ENCODE data around the gene APOL3.

APOL3 gene

DNA sequence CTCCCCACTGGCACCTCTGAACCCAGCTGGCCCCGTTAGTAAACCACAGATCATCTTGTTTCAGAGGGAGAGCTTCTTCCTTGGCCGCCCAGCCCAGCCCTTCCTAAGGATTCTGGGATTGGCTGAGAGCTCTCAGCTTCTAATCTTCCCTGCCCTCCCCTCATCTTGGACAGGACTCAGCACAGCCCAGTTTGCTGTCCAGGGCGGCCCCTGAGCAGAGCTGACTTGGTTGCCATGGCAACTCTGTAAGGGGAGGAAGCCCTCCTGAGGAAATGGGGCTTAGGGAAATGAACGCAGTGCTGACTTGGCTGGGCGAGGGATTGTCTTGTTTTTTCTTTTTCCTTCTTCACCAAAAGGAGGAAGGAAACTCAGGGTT is 36.5 kb upstream of the APOL3 start:
- no peak overlapping the region for H3K27ac ChIP-seq
- TF ChIP-seq, protein P1, sequence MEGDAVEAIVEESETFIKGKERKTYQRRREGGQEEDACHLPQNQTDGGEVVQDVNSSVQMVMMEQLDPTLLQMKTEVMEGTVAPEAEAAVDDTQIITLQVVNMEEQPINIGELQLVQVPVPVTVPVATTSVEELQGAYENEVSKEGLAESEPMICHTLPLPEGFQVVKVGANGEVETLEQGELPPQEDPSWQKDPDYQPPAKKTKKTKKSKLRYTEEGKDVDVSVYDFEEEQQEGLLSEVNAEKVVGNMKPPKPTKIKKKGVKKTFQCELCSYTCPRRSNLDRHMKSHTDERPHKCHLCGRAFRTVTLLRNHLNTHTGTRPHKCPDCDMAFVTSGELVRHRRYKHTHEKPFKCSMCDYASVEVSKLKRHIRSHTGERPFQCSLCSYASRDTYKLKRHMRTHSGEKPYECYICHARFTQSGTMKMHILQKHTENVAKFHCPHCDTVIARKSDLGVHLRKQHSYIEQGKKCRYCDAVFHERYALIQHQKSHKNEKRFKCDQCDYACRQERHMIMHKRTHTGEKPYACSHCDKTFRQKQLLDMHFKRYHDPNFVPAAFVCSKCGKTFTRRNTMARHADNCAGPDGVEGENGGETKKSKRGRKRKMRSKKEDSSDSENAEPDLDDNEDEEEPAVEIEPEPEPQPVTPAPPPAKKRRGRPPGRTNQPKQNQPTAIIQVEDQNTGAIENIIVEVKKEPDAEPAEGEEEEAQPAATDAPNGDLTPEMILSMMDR (IDR thresholded peaks at IDR 0.05) = no peak
- no peak for TF ChIP-seq ZFX (IDR thresholded peaks at IDR 0.05; ENCODE audit: borderline replicate concordance)

DNA sequence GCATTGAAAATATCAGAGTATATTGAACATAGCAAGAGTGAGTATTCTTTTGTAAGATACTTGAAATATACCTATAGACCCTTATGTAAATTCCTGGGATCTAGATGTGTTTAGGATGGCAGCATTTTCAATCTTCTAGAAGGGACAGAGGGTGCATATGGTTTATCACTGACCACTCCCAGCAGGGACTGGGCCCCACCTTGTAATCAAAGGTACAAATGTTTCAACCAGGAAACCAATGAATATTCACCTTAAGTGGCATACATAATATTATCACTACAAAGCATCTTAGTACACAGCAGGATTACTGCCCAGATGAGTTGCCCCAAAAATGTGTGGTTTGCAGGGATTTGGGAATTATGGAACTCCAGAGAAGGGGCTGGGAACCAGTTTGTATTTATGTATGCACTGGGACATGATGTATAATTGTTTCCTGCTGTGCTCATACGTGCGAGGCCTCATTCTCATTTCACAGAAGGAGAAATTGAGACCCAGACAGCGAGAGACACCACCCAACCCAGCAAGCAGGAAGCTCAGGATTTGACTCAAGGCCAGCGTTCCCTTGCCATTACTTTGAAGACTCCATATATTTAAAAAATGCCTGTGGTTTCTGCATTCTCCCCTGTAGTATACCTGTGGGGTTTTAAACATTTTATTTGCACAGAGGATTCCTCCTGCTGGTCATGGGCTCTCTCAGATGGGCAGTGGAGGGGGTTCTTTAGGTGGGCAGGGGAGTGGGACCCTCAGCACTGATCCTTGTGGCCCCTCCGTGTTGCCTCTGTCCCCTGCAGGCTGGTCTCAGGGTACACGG is 35.9 kb upstream of the APOL3 start:
- H3K27ac ChIP-seq = no peak overlapping the region
- TF ChIP-seq, protein P1 (IDR thresholded peaks at IDR 0.05) = no peak
- no peak for TF ChIP-seq ZFX (IDR thresholded peaks at IDR 0.05; ENCODE audit: borderline replicate concordance)

DNA sequence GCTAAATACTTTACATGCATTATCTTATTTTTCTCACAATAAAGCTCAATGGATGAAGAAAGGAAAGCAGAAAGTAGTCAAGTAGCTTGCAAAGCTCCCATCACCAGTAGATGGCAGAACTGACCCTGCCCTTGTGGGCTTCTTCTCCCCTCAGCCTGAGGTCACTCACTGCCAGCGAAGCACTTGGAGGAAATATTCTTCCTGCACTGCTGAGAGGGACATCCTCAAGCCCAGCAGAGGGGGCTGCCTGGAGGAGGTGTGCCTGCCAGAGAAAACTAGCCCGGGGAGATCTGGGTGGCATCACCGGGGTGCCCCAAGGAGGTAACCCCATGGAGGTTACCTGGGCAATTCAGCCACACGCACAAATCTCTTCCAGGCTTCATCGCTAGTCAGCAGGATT is 34.4 kb upstream of the APOL3 start:
- TF ChIP-seq, protein P1 (IDR thresholded peaks at IDR 0.05) = peak; percentile 59
- no peak for TF ChIP-seq ZFX (IDR thresholded peaks at IDR 0.05; ENCODE audit: borderline replicate concordance)
- H3K27ac ChIP-seq = no peak overlapping the region

DNA sequence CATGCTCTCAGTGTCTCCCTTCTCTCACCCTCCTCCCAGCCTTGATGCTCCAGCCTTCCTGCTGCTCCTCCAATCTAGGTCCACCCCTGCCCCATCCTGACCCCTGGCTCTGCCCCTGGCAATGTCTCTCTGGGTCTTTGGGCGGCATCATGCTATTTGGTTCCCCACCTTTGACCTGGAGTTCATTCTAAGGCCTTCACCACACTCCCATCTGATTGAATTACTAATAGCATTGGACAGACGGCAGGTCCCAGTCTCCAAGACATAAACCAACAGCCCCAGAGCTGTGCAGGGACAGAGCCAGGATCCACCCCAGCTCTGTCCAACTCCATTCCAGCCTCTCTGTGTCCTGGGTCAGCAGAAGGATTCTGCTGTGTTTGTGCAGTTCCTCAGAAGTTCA is 33.8 kb upstream of the APOL3 start:
- TF ChIP-seq, protein P1 (IDR thresholded peaks at IDR 0.05) = no peak
- TF ChIP-seq ZFX (IDR thresholded peaks at IDR 0.05; ENCODE audit: borderline replicate concordance) = no peak
- H3K27ac ChIP-seq = no peak overlapping the region

DNA sequence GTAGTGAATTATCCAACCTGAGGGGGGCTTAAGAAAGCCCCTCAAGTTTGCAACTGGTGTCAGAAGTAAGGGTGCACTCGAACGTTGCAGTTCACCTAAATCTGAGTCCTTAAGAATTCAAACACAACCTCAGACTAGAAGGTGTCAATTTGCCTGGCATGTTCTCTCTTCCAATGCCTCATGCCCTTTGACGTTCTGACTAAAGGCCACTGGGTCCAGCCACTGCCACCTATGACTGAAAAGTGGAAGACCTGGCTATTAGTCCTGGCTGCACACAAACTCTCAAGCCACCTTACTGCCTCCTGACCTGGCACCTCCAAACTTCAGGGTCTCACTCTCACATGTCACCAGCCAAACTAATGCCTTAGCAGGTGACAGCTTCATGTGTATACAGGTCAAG is 33.0 kb upstream of the APOL3 start:
- TF ChIP-seq, protein P1 (IDR thresholded peaks at IDR 0.05) = no peak
- TF ChIP-seq ZFX (IDR thresholded peaks at IDR 0.05; ENCODE audit: borderline replicate concordance) = no peak

DNA sequence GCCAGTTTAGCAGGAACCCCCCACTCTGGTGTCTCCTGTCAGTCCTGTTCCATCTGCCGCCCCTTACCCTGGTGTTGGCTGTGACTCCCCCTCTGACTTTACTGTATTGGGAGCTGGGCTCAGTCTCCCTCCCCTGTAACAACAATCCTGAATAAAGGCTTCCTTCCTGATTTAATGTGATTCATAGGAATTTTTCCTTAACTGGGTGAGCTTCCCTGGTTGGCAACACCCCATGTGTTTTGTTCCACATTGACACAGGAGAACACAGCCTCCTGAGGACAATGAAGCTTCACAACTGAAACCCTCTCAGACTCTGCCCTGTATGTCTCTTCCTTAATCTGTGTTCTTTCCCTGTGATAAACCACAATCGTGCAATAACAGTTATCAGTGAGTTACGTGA is 32.6 kb upstream of the APOL3 start:
- no peak for TF ChIP-seq ZFX (IDR thresholded peaks at IDR 0.05; ENCODE audit: borderline replicate concordance)
- TF ChIP-seq, protein P1 (IDR thresholded peaks at IDR 0.05) = no peak
- no peak overlapping the region for H3K27ac ChIP-seq

More for the DNA sequence above, 33.0 kb upstream of the APOL3 start:
- H3K27ac ChIP-seq = no peak overlapping the region

DNA sequence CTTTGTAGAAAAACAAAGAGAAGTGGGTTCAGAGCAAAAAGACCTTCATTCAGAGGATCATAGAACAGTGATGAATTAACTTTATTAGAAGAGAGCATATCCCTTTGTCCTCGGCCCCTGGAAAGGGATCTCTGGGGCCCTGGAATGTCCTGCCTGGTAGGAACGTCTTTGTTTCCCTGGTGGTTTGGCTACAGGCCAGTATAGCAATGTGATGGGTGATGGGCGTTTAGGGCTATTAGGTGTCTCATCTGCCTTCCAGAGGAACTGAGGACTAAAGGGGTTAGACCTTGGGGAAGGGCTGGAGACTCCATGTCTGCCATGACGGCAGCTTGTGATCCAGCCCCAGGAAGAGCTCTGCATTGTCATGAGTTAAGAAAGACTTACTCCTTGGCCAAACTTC is 32.0 kb upstream of the APOL3 start:
- no peak for TF ChIP-seq ZFX (IDR thresholded peaks at IDR 0.05; ENCODE audit: borderline replicate concordance)
- TF ChIP-seq, protein P1 (IDR thresholded peaks at IDR 0.05) = no peak
- no peak overlapping the region for H3K27ac ChIP-seq

Data from 22Rv1 (cell line).